OCI-LY1 (cell line): ENCODE results near the gene C16orf86.

Experiments used
- CTCF ChIP-seq: fragments of 200-600 bp; sonication (generic), shearing (Covaris generic); IDR thresholded peaks from 2 replicates; pipeline ENCODE4 v1.5.1; 2017; ENCODE audit warnings: mild to moderate bottlenecking, antibody characterized with exemption, low read length, moderate library complexity, mixed read lengths
- EZH2 ChIP-seq: fragments of 200-600 bp; sonication (generic), shearing (Covaris generic); IDR thresholded peaks from 2 replicates; pipeline ENCODE4 v1.8.0; 2017; ENCODE audit warnings: borderline replicate concordance, mixed run types, mild to moderate bottlenecking, antibody characterized with exemption, low read length, moderate library complexity, mixed read lengths

GRCh38 chr16:67648088-67648763 is 18.4 kb upstream of the C16orf86 start:
- TF ChIP-seq CTCF (no peak), EZH2 (no peak)
